HEK293 (cell line): ENCODE data around the gene SNX6.

ENCODE experiments used
- CTCF ChIA-PET: fragments of 350-600 bp; formaldehyde crosslinking; extraction: SDS; loops from one replicate; lab custom pipeline; 2021; ENCODE audit warnings: antibody characterized with exemption; lab: Yijun Ruan, JAX
- POLR2A ChIA-PET: fragments of 300-600 bp; formaldehyde crosslinking; extraction: SDS; loops from one replicate; lab custom pipeline; 2020; ENCODE audit warnings: antibody characterized with exemption, inconsistent platforms; lab: Yijun Ruan, JAX
- H3K27ac ChIP-seq: fragments of 200-500 bp; sonication (Bioruptor generic); 2 replicates; pipeline ENCODE4 v1.5.1; 2014; ENCODE audit warnings: low read depth, low read length, control low read depth, inconsistent platforms; ENCODE audit errors: extremely low read depth
- H3K36me3 ChIP-seq, 2 experiments: fragments of 200-500 bp in 1 of 2; sonication (Bioruptor generic) in 1 of 2; 1 replicate in 1 of 2; 2 replicates in 1 of 2; pipeline ENCODE4 v1.5.1; 2014 to 2017; ENCODE audit warnings: inconsistent platforms in 2 of 2, low read length in 2 of 2; ENCODE audit not compliant: control insufficient read depth in 2 of 2, insufficient read depth in 1 of 2
- H3K4me1 ChIP-seq: fragments of 200-500 bp; sonication (Bioruptor generic); 2 replicates; pipeline ENCODE4 v1.5.1; 2014; ENCODE audit warnings: mild to moderate bottlenecking, low read length, inconsistent platforms; ENCODE audit not compliant: control insufficient read depth, insufficient read depth
- H3K4me3 ChIP-seq: 2 replicates; pipeline ENCODE4 v1.5.1; 2011; ENCODE audit warnings: low read depth, mild to moderate bottlenecking, control low read depth, low read length, moderate library complexity
- H3K9me3 ChIP-seq: fragments of 200-500 bp; sonication (Bioruptor generic); 2 replicates; pipeline ENCODE4 v1.5.1; 2014; ENCODE audit warnings: low read depth, low read length, inconsistent platforms; ENCODE audit not compliant: control insufficient read depth, insufficient read depth
- GFI1B ChIP-seq: fragments of 450-650 bp; formaldehyde crosslinking; IDR thresholded peaks from 2 replicates; pipeline ENCODE4 v1.5.1; 2016; ENCODE audit warnings: missing biosample characterization, missing genetic modification characterization
- KLF10 ChIP-seq: fragments of 450-650 bp; IDR thresholded peaks from 2 replicates; pipeline ENCODE4 v1.5.1; 2018; ENCODE audit warnings: missing biosample characterization, mild to moderate bottlenecking, missing genetic modification characterization
- KLF7 ChIP-seq: fragments of 450-650 bp; formaldehyde crosslinking; IDR thresholded peaks from 2 replicates; pipeline ENCODE4 v1.5.1; 2016; ENCODE audit warnings: missing biosample characterization, missing genetic modification characterization, borderline replicate concordance
- KLF8 ChIP-seq: fragments of 450-650 bp; formaldehyde crosslinking; IDR thresholded peaks from 2 replicates; pipeline ENCODE4 v1.5.1; 2016; ENCODE audit warnings: missing biosample characterization, missing genetic modification characterization
- SCRT1 ChIP-seq: fragments of 450-650 bp; formaldehyde crosslinking; IDR thresholded peaks from 2 replicates; pipeline ENCODE4 v1.5.1; 2016; ENCODE audit warnings: missing biosample characterization, missing genetic modification characterization, borderline replicate concordance
- ZBTB48 ChIP-seq: fragments of 450-650 bp; formaldehyde crosslinking; IDR thresholded peaks from 2 replicates; pipeline ENCODE4 v1.5.1; 2016; ENCODE audit warnings: missing biosample characterization, missing genetic modification characterization
- ZFP69B ChIP-seq: fragments of 450-650 bp; formaldehyde crosslinking; IDR thresholded peaks from 2 replicates; pipeline ENCODE4 v1.5.1; 2016; ENCODE audit warnings: missing biosample characterization, missing genetic modification characterization
- ZNF114 ChIP-seq: fragments of 450-650 bp; formaldehyde crosslinking; IDR thresholded peaks from 2 replicates; pipeline ENCODE4 v1.5.0; 2017; ENCODE audit warnings: missing biosample characterization, missing genetic modification characterization
- ZNF292 ChIP-seq: fragments of 450-650 bp; formaldehyde crosslinking; IDR thresholded peaks from 2 replicates; pipeline ENCODE4 v1.5.1; 2016; ENCODE audit warnings: low read depth, missing biosample characterization, missing genetic modification characterization, borderline replicate concordance
- ZNF621 ChIP-seq: fragments of 450-650 bp; formaldehyde crosslinking; IDR thresholded peaks from 2 replicates; pipeline ENCODE4 v1.5.1; 2017; ENCODE audit warnings: missing biosample characterization, missing genetic modification characterization
- ZNF660 ChIP-seq: fragments of 450-650 bp; IDR thresholded peaks from 2 replicates; pipeline ENCODE4 v1.5.1; 2018; ENCODE audit warnings: missing biosample characterization, mild to moderate bottlenecking, missing genetic modification characterization
- ZNF76 ChIP-seq: fragments of 450-650 bp; formaldehyde crosslinking; IDR thresholded peaks from 2 replicates; pipeline ENCODE4; 2016; ENCODE audit warnings: low read depth, missing biosample characterization, missing genetic modification characterization, borderline replicate concordance
- ZNF830 ChIP-seq: fragments of 450-650 bp; IDR thresholded peaks from 2 replicates; pipeline ENCODE4 v1.5.0; 2018; ENCODE audit warnings: missing biosample characterization, missing genetic modification characterization, low read depth, mild to moderate bottlenecking, moderate library complexity
- ZNF843 ChIP-seq: fragments of 450-650 bp; formaldehyde crosslinking; IDR thresholded peaks from 2 replicates; pipeline ENCODE4 v1.5.1; 2016; ENCODE audit warnings: missing biosample characterization, missing genetic modification characterization
- TF ChIP-seq, protein P1 (sequence below): fragments of 450-650 bp; formaldehyde crosslinking; IDR thresholded peaks from 2 replicates; pipeline ENCODE4 v1.5.1; 2016; ENCODE audit warnings: missing biosample characterization, missing genetic modification characterization
- TF ChIP-seq, protein P2 (sequence below): fragments of 450-650 bp; formaldehyde crosslinking; IDR thresholded peaks from 2 replicates; pipeline ENCODE4 v1.5.1; 2016; ENCODE audit warnings: missing biosample characterization, missing genetic modification characterization
- TF ChIP-seq, protein P3 (sequence below): fragments of 450-650 bp; formaldehyde crosslinking; IDR thresholded peaks from 2 replicates; pipeline ENCODE4 v1.5.1; 2016; ENCODE audit warnings: missing biosample characterization, missing genetic modification characterization
- TF ChIP-seq, protein P4 (sequence below): fragments of 450-650 bp; formaldehyde crosslinking; IDR thresholded peaks from 2 replicates; pipeline ENCODE4 v1.5.1; 2016; ENCODE audit warnings: missing biosample characterization, missing genetic modification characterization
- TF ChIP-seq, protein P5 (sequence below): fragments of 450-650 bp; IDR thresholded peaks from 2 replicates; pipeline ENCODE4 v1.5.1; 2018; ENCODE audit warnings: missing biosample characterization, mild to moderate bottlenecking, missing genetic modification characterization

SNX6 gene

DNA sequence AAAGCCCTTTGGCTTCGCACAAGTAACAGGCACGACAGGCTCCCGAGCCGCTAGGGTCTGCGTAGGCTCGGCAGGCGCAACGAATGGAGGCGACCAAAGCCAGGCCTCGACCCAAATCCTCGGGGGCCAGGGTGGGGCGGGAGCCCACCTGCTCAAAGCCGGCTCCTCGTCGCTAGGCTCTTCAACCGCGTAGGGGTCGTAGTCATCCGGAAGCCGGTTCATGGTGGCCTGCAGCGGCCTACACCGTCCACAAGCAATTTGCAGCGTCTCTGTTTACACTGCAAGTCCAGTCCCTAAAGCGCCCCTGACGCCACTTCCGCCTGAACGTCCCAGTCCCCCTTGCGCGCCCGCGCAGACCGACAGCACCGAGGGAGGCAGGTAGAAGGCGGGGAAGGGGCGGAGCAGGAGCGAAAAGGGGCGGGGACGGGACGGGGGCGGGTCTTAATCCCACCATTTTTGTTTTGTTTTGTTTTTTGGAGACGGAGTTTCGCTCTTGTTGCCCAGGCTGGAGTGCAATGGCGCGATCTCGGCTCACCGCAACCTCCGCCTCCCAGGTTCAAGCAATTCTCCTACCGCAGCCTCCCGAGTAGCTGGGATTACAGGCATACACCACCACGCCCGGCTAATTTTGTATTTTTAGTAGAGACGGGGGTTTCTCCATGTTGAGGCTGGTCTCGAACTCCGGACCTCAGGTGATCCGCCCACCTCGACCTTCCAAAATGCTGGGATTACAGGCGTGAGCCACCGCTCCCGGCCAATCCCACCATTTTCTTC lies 90.4 kb downstream of the SNX6 start, which contains the start of gene EAPP (continued):
- TF ChIP-seq, protein P1, sequence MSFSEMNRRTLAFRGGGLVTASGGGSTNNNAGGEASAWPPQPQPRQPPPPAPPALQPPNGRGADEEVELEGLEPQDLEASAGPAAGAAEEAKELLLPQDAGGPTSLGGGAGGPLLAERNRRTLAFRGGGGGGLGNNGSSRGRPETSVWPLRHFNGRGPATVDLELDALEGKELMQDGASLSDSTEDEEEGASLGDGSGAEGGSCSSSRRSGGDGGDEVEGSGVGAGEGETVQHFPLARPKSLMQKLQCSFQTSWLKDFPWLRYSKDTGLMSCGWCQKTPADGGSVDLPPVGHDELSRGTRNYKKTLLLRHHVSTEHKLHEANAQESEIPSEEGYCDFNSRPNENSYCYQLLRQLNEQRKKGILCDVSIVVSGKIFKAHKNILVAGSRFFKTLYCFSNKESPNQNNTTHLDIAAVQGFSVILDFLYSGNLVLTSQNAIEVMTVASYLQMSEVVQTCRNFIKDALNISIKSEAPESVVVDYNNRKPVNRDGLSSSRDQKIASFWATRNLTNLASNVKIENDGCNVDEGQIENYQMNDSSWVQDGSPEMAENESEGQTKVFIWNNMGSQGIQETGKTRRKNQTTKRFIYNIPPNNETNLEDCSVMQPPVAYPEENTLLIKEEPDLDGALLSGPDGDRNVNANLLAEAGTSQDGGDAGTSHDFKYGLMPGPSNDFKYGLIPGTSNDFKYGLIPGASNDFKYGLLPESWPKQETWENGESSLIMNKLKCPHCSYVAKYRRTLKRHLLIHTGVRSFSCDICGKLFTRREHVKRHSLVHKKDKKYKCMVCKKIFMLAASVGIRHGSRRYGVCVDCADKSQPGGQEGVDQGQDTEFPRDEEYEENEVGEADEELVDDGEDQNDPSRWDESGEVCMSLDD (tag by site-specific recombination), result no peak
- TF ChIP-seq, protein P2, sequence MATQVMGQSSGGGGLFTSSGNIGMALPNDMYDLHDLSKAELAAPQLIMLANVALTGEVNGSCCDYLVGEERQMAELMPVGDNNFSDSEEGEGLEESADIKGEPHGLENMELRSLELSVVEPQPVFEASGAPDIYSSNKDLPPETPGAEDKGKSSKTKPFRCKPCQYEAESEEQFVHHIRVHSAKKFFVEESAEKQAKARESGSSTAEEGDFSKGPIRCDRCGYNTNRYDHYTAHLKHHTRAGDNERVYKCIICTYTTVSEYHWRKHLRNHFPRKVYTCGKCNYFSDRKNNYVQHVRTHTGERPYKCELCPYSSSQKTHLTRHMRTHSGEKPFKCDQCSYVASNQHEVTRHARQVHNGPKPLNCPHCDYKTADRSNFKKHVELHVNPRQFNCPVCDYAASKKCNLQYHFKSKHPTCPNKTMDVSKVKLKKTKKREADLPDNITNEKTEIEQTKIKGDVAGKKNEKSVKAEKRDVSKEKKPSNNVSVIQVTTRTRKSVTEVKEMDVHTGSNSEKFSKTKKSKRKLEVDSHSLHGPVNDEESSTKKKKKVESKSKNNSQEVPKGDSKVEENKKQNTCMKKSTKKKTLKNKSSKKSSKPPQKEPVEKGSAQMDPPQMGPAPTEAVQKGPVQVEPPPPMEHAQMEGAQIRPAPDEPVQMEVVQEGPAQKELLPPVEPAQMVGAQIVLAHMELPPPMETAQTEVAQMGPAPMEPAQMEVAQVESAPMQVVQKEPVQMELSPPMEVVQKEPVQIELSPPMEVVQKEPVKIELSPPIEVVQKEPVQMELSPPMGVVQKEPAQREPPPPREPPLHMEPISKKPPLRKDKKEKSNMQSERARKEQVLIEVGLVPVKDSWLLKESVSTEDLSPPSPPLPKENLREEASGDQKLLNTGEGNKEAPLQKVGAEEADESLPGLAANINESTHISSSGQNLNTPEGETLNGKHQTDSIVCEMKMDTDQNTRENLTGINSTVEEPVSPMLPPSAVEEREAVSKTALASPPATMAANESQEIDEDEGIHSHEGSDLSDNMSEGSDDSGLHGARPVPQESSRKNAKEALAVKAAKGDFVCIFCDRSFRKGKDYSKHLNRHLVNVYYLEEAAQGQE (tag by site-specific recombination), result no peak
- TF ChIP-seq ZBTB48 (tag by site-specific recombination) (peak; percentile 99), ZNF621 (no peak), ZNF843 (tag by site-specific recombination) (no peak), KLF7 (tag by site-specific recombination) (0 out of 2 replicates have a peak, but pooled peaks have one; percentile 21), KLF10 (tag by site-specific recombination) (peak; percentile 93)
- TF ChIP-seq, protein P3, sequence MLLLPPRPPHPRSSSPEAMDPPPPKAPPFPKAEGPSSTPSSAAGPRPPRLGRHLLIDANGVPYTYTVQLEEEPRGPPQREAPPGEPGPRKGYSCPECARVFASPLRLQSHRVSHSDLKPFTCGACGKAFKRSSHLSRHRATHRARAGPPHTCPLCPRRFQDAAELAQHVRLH, result peak; percentile 72

DNA sequence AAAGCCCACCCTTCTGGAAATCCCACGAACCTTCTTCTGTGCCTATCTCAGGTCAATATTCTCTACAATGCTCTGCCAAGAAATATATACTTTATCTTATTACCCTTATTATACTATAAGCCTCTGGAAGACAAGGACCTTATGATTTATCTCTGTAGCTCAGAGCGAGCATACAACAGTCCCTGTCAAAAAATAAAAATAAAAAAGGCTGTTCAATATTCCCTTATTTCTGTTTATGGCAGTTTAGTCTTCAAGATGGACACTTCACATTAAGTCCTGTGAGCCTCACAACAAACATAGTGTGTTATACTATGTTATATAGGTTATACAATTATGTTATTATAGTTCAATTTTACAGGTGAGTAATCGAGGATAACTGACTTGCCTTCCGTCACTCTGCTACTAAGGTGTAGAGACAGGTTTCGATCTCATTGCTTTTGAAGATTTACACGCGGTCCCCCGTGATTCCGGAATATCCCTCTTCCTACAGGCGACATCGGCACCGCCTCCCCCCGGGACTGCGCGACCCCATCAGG lies 91.0 kb downstream of the SNX6 start:
- POLR2A ChIA-PET, result no interaction called here
- 0 out of 2 replicates have a peak, but pooled peaks cover 2% of the 10 kb centered on the region for H3K4me1 ChIP-seq
- CTCF ChIA-PET, result no interaction called here
- no peaks in the 10 kb centered on the region for H3K9me3 ChIP-seq
- H3K36me3 ChIP-seq, result peaks cover 19 to 21% of the 10 kb centered on the region in 2 experiments
- H3K27ac ChIP-seq, result peak overlapping the region; percentile 93
- H3K4me3 ChIP-seq, result peak overlapping the region; percentile 93
- TF ChIP-seq ZNF660 (tag by site-specific recombination), result no peak
- no peak for TF ChIP-seq ZNF621
- no peak for TF ChIP-seq SCRT1 (tag by site-specific recombination)
- TF ChIP-seq ZNF292 (tag by site-specific recombination), result no peak
- no peak for TF ChIP-seq KLF8 (tag by site-specific recombination)
- TF ChIP-seq ZNF830 (tag by site-specific recombination), result no peak
- no peak for TF ChIP-seq GFI1B (tag by site-specific recombination)
- TF ChIP-seq ZFP69B, result no peak
- no peak for TF ChIP-seq ZNF76
- TF ChIP-seq, protein P4, sequence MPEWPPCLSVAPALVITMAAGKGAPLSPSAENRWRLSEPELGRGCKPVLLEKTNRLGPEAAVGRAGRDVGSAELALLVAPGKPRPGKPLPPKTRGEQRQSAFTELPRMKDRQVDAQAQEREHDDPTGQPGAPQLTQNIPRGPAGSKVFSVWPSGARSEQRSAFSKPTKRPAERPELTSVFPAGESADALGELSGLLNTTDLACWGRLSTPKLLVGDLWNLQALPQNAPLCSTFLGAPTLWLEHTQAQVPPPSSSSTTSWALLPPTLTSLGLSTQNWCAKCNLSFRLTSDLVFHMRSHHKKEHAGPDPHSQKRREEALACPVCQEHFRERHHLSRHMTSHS (tag by site-specific recombination), result no peak
- no peak for TF ChIP-seq ZNF114 (tag by site-specific recombination)
- TF ChIP-seq, protein P1 (tag by site-specific recombination), result no peak
- TF ChIP-seq, protein P5, sequence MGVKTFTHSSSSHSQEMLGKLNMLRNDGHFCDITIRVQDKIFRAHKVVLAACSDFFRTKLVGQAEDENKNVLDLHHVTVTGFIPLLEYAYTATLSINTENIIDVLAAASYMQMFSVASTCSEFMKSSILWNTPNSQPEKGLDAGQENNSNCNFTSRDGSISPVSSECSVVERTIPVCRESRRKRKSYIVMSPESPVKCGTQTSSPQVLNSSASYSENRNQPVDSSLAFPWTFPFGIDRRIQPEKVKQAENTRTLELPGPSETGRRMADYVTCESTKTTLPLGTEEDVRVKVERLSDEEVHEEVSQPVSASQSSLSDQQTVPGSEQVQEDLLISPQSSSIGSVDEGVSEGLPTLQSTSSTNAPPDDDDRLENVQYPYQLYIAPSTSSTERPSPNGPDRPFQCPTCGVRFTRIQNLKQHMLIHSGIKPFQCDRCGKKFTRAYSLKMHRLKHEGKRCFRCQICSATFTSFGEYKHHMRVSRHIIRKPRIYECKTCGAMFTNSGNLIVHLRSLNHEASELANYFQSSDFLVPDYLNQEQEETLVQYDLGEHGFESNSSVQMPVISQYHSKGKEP, result no peak
